ENCODE measurements around the gene CDC42BPA. TPM values are rescaled to one million over a fixed set of nuclear protein-coding genes. Genes with fewer than 3 reads are reported as not detected.

The CDC42BPA gene
- total and polyA plus RNA-seq, 9 of the 15 experiments (the other 6 are each of a cell fraction or from before 2014, with no cell fraction given), result 8.0 to 77.5 (median 52.1) TPM

GRCh38 chr1:227357171-227357926 is 39.1 kb upstream of the CDC42BPA start (continued):
- no peak for TF ChIP-seq RAD51 (IDR thresholded peaks at IDR 0.05; ENCODE audit: borderline replicate concordance, low read depth)
- no peak for TF ChIP-seq MAX (CRISPR knock-in tag; IDR thresholded peaks at IDR 0.05)
- TF ChIP-seq ZNF224 (CRISPR knock-in tag; IDR thresholded peaks at IDR 0.05), result no peak
- TF ChIP-seq, protein P1, sequence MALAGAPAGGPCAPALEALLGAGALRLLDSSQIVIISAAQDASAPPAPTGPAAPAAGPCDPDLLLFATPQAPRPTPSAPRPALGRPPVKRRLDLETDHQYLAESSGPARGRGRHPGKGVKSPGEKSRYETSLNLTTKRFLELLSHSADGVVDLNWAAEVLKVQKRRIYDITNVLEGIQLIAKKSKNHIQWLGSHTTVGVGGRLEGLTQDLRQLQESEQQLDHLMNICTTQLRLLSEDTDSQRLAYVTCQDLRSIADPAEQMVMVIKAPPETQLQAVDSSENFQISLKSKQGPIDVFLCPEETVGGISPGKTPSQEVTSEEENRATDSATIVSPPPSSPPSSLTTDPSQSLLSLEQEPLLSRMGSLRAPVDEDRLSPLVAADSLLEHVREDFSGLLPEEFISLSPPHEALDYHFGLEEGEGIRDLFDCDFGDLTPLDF (CRISPR knock-in tag; IDR thresholded peaks at IDR 0.05), result no peak
- TF ChIP-seq MECOM (CRISPR knock-in tag; IDR thresholded peaks at IDR 0.05), result peak; percentile 72
- TF ChIP-seq, protein P2, sequence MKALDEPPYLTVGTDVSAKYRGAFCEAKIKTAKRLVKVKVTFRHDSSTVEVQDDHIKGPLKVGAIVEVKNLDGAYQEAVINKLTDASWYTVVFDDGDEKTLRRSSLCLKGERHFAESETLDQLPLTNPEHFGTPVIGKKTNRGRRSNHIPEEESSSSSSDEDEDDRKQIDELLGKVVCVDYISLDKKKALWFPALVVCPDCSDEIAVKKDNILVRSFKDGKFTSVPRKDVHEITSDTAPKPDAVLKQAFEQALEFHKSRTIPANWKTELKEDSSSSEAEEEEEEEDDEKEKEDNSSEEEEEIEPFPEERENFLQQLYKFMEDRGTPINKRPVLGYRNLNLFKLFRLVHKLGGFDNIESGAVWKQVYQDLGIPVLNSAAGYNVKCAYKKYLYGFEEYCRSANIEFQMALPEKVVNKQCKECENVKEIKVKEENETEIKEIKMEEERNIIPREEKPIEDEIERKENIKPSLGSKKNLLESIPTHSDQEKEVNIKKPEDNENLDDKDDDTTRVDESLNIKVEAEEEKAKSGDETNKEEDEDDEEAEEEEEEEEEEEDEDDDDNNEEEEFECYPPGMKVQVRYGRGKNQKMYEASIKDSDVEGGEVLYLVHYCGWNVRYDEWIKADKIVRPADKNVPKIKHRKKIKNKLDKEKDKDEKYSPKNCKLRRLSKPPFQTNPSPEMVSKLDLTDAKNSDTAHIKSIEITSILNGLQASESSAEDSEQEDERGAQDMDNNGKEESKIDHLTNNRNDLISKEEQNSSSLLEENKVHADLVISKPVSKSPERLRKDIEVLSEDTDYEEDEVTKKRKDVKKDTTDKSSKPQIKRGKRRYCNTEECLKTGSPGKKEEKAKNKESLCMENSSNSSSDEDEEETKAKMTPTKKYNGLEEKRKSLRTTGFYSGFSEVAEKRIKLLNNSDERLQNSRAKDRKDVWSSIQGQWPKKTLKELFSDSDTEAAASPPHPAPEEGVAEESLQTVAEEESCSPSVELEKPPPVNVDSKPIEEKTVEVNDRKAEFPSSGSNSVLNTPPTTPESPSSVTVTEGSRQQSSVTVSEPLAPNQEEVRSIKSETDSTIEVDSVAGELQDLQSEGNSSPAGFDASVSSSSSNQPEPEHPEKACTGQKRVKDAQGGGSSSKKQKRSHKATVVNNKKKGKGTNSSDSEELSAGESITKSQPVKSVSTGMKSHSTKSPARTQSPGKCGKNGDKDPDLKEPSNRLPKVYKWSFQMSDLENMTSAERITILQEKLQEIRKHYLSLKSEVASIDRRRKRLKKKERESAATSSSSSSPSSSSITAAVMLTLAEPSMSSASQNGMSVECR (CRISPR knock-in tag; IDR thresholded peaks at IDR 0.05), result no peak
- no peak for TF ChIP-seq ZNF274 (IDR thresholded peaks at IDR 0.05; ENCODE audit: borderline replicate concordance, low read depth, low read length)
- no peak for TF ChIP-seq SNRNP70 (optimal IDR thresholded peaks at IDR 0.05; ENCODE audit: low read depth, low read length)
- TF ChIP-seq ZNF76 (CRISPR knock-in tag; IDR thresholded peaks at IDR 0.05; ENCODE audit: borderline replicate concordance), result no peak
- peak; percentile 63 for TF ChIP-seq GATA2 (CRISPR knock-in tag; IDR thresholded peaks at IDR 0.05)
- TF ChIP-seq TAF1 (IDR thresholded peaks at IDR 0.05; ENCODE audit: control insufficient read depth, extremely low read depth, insufficient read depth, low read length, severe bottlenecking), result no peak
- TF ChIP-seq, protein P3, sequence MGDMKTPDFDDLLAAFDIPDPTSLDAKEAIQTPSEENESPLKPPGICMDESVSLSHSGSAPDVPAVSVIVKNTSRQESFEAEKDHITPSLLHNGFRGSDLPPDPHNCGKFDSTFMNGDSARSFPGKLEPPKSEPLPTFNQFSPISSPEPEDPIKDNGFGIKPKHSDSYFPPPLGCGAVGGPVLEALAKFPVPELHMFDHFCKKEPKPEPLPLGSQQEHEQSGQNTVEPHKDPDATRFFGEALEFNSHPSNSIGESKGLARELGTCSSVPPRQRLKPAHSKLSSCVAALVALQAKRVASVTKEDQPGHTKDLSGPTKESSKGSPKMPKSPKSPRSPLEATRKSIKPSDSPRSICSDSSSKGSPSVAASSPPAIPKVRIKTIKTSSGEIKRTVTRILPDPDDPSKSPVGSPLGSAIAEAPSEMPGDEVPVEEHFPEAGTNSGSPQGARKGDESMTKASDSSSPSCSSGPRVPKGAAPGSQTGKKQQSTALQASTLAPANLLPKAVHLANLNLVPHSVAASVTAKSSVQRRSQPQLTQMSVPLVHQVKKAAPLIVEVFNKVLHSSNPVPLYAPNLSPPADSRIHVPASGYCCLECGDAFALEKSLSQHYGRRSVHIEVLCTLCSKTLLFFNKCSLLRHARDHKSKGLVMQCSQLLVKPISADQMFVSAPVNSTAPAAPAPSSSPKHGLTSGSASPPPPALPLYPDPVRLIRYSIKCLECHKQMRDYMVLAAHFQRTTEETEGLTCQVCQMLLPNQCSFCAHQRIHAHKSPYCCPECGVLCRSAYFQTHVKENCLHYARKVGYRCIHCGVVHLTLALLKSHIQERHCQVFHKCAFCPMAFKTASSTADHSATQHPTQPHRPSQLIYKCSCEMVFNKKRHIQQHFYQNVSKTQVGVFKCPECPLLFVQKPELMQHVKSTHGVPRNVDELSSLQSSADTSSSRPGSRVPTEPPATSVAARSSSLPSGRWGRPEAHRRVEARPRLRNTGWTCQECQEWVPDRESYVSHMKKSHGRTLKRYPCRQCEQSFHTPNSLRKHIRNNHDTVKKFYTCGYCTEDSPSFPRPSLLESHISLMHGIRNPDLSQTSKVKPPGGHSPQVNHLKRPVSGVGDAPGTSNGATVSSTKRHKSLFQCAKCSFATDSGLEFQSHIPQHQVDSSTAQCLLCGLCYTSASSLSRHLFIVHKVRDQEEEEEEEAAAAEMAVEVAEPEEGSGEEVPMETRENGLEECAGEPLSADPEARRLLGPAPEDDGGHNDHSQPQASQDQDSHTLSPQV (IDR thresholded peaks at IDR 0.05), result peak; percentile 87
- TF ChIP-seq PYGO2 (tag; IDR thresholded peaks at IDR 0.05), result no peak
- TF ChIP-seq CREM (IDR thresholded peaks at IDR 0.05; ENCODE audit: low read depth), result peak; percentile 42; the same call in 1 of the 2 replicates
- no peak for TF ChIP-seq FIP1L1 (IDR thresholded peaks at IDR 0.05; ENCODE audit: low read depth, low read length, poor library complexity, severe bottlenecking)
- TF ChIP-seq ZNF699 (CRISPR knock-in tag; IDR thresholded peaks at IDR 0.05; ENCODE audit: insufficient replicate concordance), result no peak
- TF ChIP-seq TCF3 (CRISPR knock-in tag; IDR thresholded peaks at IDR 0.05), result peak; percentile 85
